WI38 (cell line): ENCODE results near the gene STYXL2.

ENCODE experiments used
- H3K4me3 ChIP-seq: 2 replicates; pipeline ENCODE4 v1.5.1; 2011; ENCODE audit warnings: low read depth, mild to moderate bottlenecking, control low read depth, low read length
- CTCF ChIP-seq: IDR thresholded peaks from 2 replicates; pipeline ENCODE4 v1.5.1; 2012; ENCODE audit warnings: low read depth, mild to moderate bottlenecking, control low read depth, low read length

Gene STYXL2

GRCh38 chr1:167057241-167057688 lies 36.6 kb upstream of the STYXL2 start:
- H3K4me3 ChIP-seq, result no peak overlapping the region
- no peak for TF ChIP-seq CTCF

GRCh38 chr1:167059045-167059808 lies 34.6 kb upstream of the STYXL2 start:
- peak; percentile 95 for TF ChIP-seq CTCF
- H3K4me3 ChIP-seq, result no peak overlapping the region

GRCh38 chr1:167059809-167060107 lies 34.1 kb upstream of the STYXL2 start:
- no peak overlapping the region for H3K4me3 ChIP-seq
- no peak for TF ChIP-seq CTCF

- TF ChIP-seq CTCF, result peak; percentile 31; the same call in 1 of the 2 replicates
- H3K4me3 ChIP-seq, result no peak overlapping the region
These were observed 33.5 kb upstream of the STYXL2 start for GRCh38 chr1:167060141-167061072.

- no peak for TF ChIP-seq CTCF
- H3K4me3 ChIP-seq, result no peak overlapping the region
These were observed 32.8 kb upstream of the STYXL2 start for GRCh38 chr1:167061073-167061464.

GRCh38 chr1:167064621-167065020 lies 29.3 kb upstream of the STYXL2 start:
- no peak for TF ChIP-seq CTCF
- H3K4me3 ChIP-seq, result no peak overlapping the region

GRCh38 chr1:167065471-167065870 lies 28.4 kb upstream of the STYXL2 start:
- H3K4me3 ChIP-seq, result no peak overlapping the region
- TF ChIP-seq CTCF, result no peak
